Stimulated activated CD4-positive, alpha-beta T cell treated with anti-CD3 and anti-CD28 coated beads, Interleukin-2, amount 100 ng/mL, for 48 hours (primary cell): ENCODE results near the gene HIGD2A.
"Not testable (repeated sequence)": the region's sequence is repeated elsewhere in the genome, so short reads cannot be mapped to it uniquely, and the experiment has no call there.

Experiments used
- DNase-seq, 2 donors: peaks; one replicate each; pipeline ENCODE4 v3.0.0-alpha.2; 2020

HIGD2A gene

GRCh38 chr5:176396330-176396729, 7.8 kb downstream of the HIGD2A start:
- no peak for DNase-seq

- no peak for DNase-seq
Observed at GRCh38 chr5:176397736-176398420, 9.3 kb downstream of the HIGD2A start.

GRCh38 chr5:176400382-176401156, 12.0 kb downstream of the HIGD2A start:
- no peak for DNase-seq

GRCh38 chr5:176401281-176402205, 13.0 kb downstream of the HIGD2A start:
- DNase-seq = no peak

GRCh38 chr5:176405656-176406435, 17.3 kb downstream of the HIGD2A start:
- DNase-seq = no peak

- DNase-seq = no peak
Observed at GRCh38 chr5:176406436-176407052, 18.0 kb downstream of the HIGD2A start.

- DNase-seq = no peak
Observed at GRCh38 chr5:176407456-176408251, 19.1 kb downstream of the HIGD2A start.

- not testable (repeated sequence) for DNase-seq
Observed at GRCh38 chr5:176408252-176408573, 19.7 kb downstream of the HIGD2A start.

- DNase-seq = no peak
Observed at GRCh38 chr5:176408590-176408989, 20.0 kb downstream of the HIGD2A start.

- DNase-seq = no peak
Observed at GRCh38 chr5:176409765-176410164, 21.2 kb downstream of the HIGD2A start.

- no peak for DNase-seq
Observed at GRCh38 chr5:176410486-176411180, 22.1 kb downstream of the HIGD2A start.

GRCh38 chr5:176412517-176413254, 24.1 kb downstream of the HIGD2A start:
- DNase-seq = no peak

GRCh38 chr5:176413255-176413565, 24.7 kb downstream of the HIGD2A start:
- DNase-seq = no peak

- no peak for DNase-seq
Observed at GRCh38 chr5:176413709-176414191, 25.2 kb downstream of the HIGD2A start.

GRCh38 chr5:176414704-176415103, 26.2 kb downstream of the HIGD2A start:
- DNase-seq = no peak

GRCh38 chr5:176415240-176415951, 26.8 kb downstream of the HIGD2A start:
- no peak for DNase-seq

- DNase-seq = peak; percentile 91 to 94
Observed at GRCh38 chr5:176415952-176416924, 27.7 kb downstream of the HIGD2A start, which contains the start of gene CLTB. CLTB (minus strand) TSS chr5:176416539; CDS start chr5:176416363, 176 bp downstream.

- DNase-seq = no peak
Observed at GRCh38 chr5:176416965-176417364, 28.4 kb downstream of the HIGD2A start.
